Neural cell (in vitro differentiated cells): Measurements from ENCODE around the gene ACD.

Source experiments
- EP300 ChIP-seq: fragments of 450-650 bp; conservative IDR thresholded peaks from 2 replicates; pipeline ENCODE4 v1.6.1; 2014; ENCODE audit warnings: antibody characterized with exemption, mild to moderate bottlenecking, moderate library complexity; ENCODE audit not compliant: poor library complexity, severe bottlenecking
- EZH2 ChIP-seq: fragments of 200-600, 300-800 bp; shearing (Covaris generic), sonication (generic); IDR thresholded peaks from 2 replicates; pipeline ENCODE4 v1.6.1; 2014; ENCODE audit warnings: antibody characterized with exemption, low read length, borderline replicate concordance, mild to moderate bottlenecking; ENCODE audit not compliant: insufficient read depth, poor library complexity, severe bottlenecking
- MXI1 ChIP-seq: fragments of 450-650 bp; conservative IDR thresholded peaks from 2 replicates; pipeline ENCODE4 v1.6.1; 2014; ENCODE audit warnings: antibody characterized with exemption, mild to moderate bottlenecking; ENCODE audit not compliant: poor library complexity, severe bottlenecking
- POLR2AphosphoS5 ChIP-seq: IDR thresholded peaks from 2 replicates; pipeline ENCODE4 v1.6.1; 2012
- RAD21 ChIP-seq: fragments of 450-650 bp; conservative IDR thresholded peaks from 2 replicates; pipeline ENCODE4 v1.6.1; 2014; ENCODE audit warnings: antibody characterized with exemption, mild to moderate bottlenecking, moderate library complexity
- SMC3 ChIP-seq: fragments of 450-650 bp; conservative IDR thresholded peaks from 2 replicates; pipeline ENCODE4 v1.6.1; 2014; ENCODE audit warnings: antibody characterized with exemption, mild to moderate bottlenecking, moderate library complexity; ENCODE audit not compliant: poor library complexity
- TAF1 ChIP-seq: IDR thresholded peaks from 2 replicates; pipeline ENCODE4 v1.6.1; 2012; ENCODE audit warnings: low read depth
- TF ChIP-seq, protein P1 (sequence below): fragments of 450-650 bp; IDR thresholded peaks from 2 replicates; pipeline ENCODE4 v1.5.1; 2014; ENCODE audit warnings: antibody characterized with exemption, mild to moderate bottlenecking, moderate library complexity; ENCODE audit not compliant: poor library complexity, severe bottlenecking
- TF ChIP-seq, protein P2 (sequence below): IDR thresholded peaks from 2 replicates; pipeline ENCODE4 v1.6.1; 2012; ENCODE audit warnings: borderline replicate concordance

DNA sequence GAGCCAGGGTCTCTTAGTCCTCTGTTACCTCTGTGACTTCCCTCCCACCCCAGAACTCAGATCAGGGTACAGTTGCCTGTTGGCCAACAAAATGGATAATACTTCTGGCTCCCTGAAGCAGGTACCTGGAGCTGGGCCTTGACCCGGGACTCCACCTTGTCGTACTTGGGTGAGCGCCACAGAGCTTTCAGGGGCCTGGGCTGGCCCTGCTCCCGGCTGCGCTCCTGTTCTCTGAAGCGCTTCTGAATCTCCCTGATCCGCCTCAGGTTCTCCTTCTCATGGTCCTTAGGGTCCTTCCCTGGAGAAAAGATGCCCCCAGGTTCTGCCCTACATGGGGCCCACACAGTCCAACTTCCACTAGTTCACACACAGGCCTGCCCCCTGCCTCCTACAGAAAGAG is 4.8 kb upstream of the ACD start:
- TF ChIP-seq POLR2AphosphoS5 (no peak), EP300 (no peak), MXI1 (no peak), TAF1 (no peak), SMC3 (no peak), RAD21 (no peak), EZH2 (no peak)
- TF ChIP-seq, protein P1, sequence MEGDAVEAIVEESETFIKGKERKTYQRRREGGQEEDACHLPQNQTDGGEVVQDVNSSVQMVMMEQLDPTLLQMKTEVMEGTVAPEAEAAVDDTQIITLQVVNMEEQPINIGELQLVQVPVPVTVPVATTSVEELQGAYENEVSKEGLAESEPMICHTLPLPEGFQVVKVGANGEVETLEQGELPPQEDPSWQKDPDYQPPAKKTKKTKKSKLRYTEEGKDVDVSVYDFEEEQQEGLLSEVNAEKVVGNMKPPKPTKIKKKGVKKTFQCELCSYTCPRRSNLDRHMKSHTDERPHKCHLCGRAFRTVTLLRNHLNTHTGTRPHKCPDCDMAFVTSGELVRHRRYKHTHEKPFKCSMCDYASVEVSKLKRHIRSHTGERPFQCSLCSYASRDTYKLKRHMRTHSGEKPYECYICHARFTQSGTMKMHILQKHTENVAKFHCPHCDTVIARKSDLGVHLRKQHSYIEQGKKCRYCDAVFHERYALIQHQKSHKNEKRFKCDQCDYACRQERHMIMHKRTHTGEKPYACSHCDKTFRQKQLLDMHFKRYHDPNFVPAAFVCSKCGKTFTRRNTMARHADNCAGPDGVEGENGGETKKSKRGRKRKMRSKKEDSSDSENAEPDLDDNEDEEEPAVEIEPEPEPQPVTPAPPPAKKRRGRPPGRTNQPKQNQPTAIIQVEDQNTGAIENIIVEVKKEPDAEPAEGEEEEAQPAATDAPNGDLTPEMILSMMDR, result no peak
- TF ChIP-seq, protein P2, sequence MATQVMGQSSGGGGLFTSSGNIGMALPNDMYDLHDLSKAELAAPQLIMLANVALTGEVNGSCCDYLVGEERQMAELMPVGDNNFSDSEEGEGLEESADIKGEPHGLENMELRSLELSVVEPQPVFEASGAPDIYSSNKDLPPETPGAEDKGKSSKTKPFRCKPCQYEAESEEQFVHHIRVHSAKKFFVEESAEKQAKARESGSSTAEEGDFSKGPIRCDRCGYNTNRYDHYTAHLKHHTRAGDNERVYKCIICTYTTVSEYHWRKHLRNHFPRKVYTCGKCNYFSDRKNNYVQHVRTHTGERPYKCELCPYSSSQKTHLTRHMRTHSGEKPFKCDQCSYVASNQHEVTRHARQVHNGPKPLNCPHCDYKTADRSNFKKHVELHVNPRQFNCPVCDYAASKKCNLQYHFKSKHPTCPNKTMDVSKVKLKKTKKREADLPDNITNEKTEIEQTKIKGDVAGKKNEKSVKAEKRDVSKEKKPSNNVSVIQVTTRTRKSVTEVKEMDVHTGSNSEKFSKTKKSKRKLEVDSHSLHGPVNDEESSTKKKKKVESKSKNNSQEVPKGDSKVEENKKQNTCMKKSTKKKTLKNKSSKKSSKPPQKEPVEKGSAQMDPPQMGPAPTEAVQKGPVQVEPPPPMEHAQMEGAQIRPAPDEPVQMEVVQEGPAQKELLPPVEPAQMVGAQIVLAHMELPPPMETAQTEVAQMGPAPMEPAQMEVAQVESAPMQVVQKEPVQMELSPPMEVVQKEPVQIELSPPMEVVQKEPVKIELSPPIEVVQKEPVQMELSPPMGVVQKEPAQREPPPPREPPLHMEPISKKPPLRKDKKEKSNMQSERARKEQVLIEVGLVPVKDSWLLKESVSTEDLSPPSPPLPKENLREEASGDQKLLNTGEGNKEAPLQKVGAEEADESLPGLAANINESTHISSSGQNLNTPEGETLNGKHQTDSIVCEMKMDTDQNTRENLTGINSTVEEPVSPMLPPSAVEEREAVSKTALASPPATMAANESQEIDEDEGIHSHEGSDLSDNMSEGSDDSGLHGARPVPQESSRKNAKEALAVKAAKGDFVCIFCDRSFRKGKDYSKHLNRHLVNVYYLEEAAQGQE, result no peak
